Measurements from ENCODE around the gene SYNGR1.

GRCh38 chr22:39362932-39363331, 13.1 kb downstream of the SYNGR1 start:
- TF ChIP-seq CTCF (conservative IDR thresholded peaks at IDR 0.05; ENCODE audit: low read depth in 2 of 2) (no peak), EZH2 (IDR thresholded peaks at IDR 0.05; ENCODE audit: low read depth, unreplicated experiment) (no peak), CREB1 (CRISPR knock-in tag; IDR thresholded peaks at IDR 0.05; ENCODE audit: low read depth) (no peak)
